Spleen (tissue), 11 donors: ENCODE data around the gene PPP1R16B. TPM values are rescaled to one million over a fixed set of nuclear protein-coding genes. Genes with fewer than 3 reads are reported as not detected.

ENCODE experiments used
- DNase-seq: peaks from one replicate; pipeline ENCODE4 v3.0.0-alpha.2; 2020
- H3K27ac ChIP-seq, 8 donors: fragments of 200-600 bp; sonication (generic) in 7 of 8; 1 replicate in 4 of 8; 2 replicates in 4 of 8; pipeline versions ENCODE4 v1.5.0 to v1.8.0; 2016 to 2021; ENCODE audit warnings: inconsistent platforms in 4 of 8, mild to moderate bottlenecking in 4 of 8, moderate library complexity in 1 of 8
- H3K27me3 ChIP-seq, 7 donors: fragments of 200-600 bp; sonication (generic) in 6 of 7; replicated peaks in 1 of 7; 1 replicate in 4 of 7; 2 replicates in 3 of 7; pipeline versions ENCODE4 v1.5.0 to v1.8.0; 2016 to 2021; ENCODE audit warnings: inconsistent platforms in 3 of 7, mild to moderate bottlenecking in 1 of 7
- H3K36me3 ChIP-seq, 6 donors: fragments of 200-600 bp; sonication (generic) in 5 of 6; 1 replicate in 4 of 6; 2 replicates in 2 of 6; pipeline versions ENCODE4 v1.5.0 to v1.8.0; 2016 to 2021; ENCODE audit warnings: inconsistent platforms in 2 of 6
- H3K4me1 ChIP-seq, 6 donors: fragments of 200-600 bp; sonication (generic) in 5 of 6; 1 replicate in 3 of 6; 2 replicates in 3 of 6; pipeline versions ENCODE4 v1.5.0 to v1.8.0; 2016 to 2021; ENCODE audit warnings: inconsistent platforms in 3 of 6
- H3K4me3 ChIP-seq, 8 donors: fragments of 200-600 bp; sonication (generic) in 7 of 8; 1 replicate in 4 of 8; 2 replicates in 4 of 8; pipeline versions ENCODE4 v1.5.0 to v1.8.0; 2016 to 2021; ENCODE audit warnings: inconsistent platforms in 4 of 8, mild to moderate bottlenecking in 4 of 8, moderate library complexity in 2 of 8
- H3K9me3 ChIP-seq, 8 donors: fragments of 200-600 bp; sonication (generic) in 7 of 8; 1 replicate in 4 of 8; 2 replicates in 4 of 8; pipeline versions ENCODE4 v1.5.0 to v1.8.0; 2016 to 2021; ENCODE audit warnings: inconsistent platforms in 4 of 8
- CTCF ChIP-seq, 11 experiments: fragments of 200-600 bp in 7 of 11; fragments of 450-650 bp in 4 of 11; sonication (generic) in 4 of 11; IDR thresholded peaks in 8 of 11; conservative IDR thresholded peaks in 3 of 11; 1 replicate in 7 of 11; 2 replicates in 4 of 11; pipeline versions ENCODE4 v1.4.0 to v1.8.0; 2016 to 2021; ENCODE audit warnings: antibody characterized with exemption in 11 of 11, inconsistent platforms in 4 of 11, mild to moderate bottlenecking in 1 of 11
- POLR2A ChIP-seq, 3 donors: fragments of 450-650 bp; IDR thresholded peaks; one replicate each; pipeline ENCODE4 v1.5.1; 2017; ENCODE audit warnings: antibody characterized with exemption in 3 of 3, mild to moderate bottlenecking in 1 of 3
- POLR2AphosphoS5 ChIP-seq, 3 donors: sonication (generic); formaldehyde crosslinking; IDR thresholded peaks; one replicate each; pipeline ENCODE4 v1.5.1; 2017; ENCODE audit warnings: antibody characterized with exemption in 3 of 3
- WGBS, 5 donors: extraction: QIAGEN DNeasy Blood & Tissue Kit in 3 of 5; methylation state at CpG; one replicate each; pipeline versions ENCODE4 v1.1.5 to v1.1.7; 2013 to 2018; 5-methylcytosine and 5-hydroxymethylcytosine counted together
- intact Hi-C: fragments of 100-400 bp; cut with DNase I; formaldehyde crosslinking; loops from one replicate; pipeline ENCODE4 v1.15.0; 2023; ENCODE audit warnings: low total_unique reads
- polyA plus RNA-seq, 3 donors: library from polyadenylated mRNA; stranded (reverse); fragments of 200-250 nt; gene quantifications; one replicate each; pipeline ENCODE4 v1.2.1, GENCODE V29; 2013
- total RNA-seq, 7 donors: library from RNA; depleted of rRNA in 3 of 7; stranded (reverse); fragments of >200 nt in 3 of 7; fragmentation: NEBNext Ultra II Directional in 4 of 7; extraction: Animal tissue kit (Norgen Biotek cat#: 25700) in 4 of 7; gene quantifications; one replicate each; pipeline versions ENCODE4 v1.1.0 to v1.2.1, GENCODE V29; 2016 to 2021
- donor health status: healthy with polysubstance abuse.
- donor health status: DM: no; HTN: no; CAD: no; lungs with moderate emphysema.
- donor health status: DM: no; HTN: no; CAD: no.
- donor health status: Bipolar disorder and iron deficiency.
- donor health status: healthy.
- donor health status: DM: no; HTN: no; CAD: no.
- donor health status: DM: yes; HTN: yes; CAD: no.

PPP1R16B gene
- total and polyA plus RNA-seq, 10 donors: 16.0 to 66.0 (median 43.1) TPM

- WGBS, 5 donors: 0 to 1% (median 1%) methylated on average over 32 to 70 of the region's 70 CpGs
- intact Hi-C loops: no loop called here
- H3K4me1 ChIP-seq: peaks cover 12 to 36% (median 20%) of the 10 kb centered on the region in 6 donors
- peak within 1 kb of the TSS; percentile 83 to 92 (median 90) for H3K27ac ChIP-seq
- TF ChIP-seq POLR2AphosphoS5 (IDR thresholded peaks at IDR 0.05): peak; percentile 80 to 91 (median 87)
- peak in 8 of 11 experiments; percentile 5 to 42 (median 28) for TF ChIP-seq CTCF (IDR thresholded peaks at IDR 0.05 in 8 of 11, conservative IDR thresholded peaks at IDR 0.05 in 3 of 11)
- TF ChIP-seq POLR2A (IDR thresholded peaks at IDR 0.05): peak in 1 of 3 donors; percentile 66
- peaks cover 0 to 17% (median 0%) of the 10 kb centered on the region in 6 donors for H3K36me3 ChIP-seq
- H3K4me3 ChIP-seq: peak within 1 kb of the TSS; percentile 86 to 100 (median 96)
- no peaks in the 10 kb centered on the region for H3K9me3 ChIP-seq
- H3K27me3 ChIP-seq: no peaks in the 10 kb centered on the region
- DNase-seq: peak; percentile 100
Observed at GRCh38 chr20:38962044-38962927, 156.8 kb downstream of the PPP1R16B start, which contains the start of gene DHX35. Gene DHX35 (plus strand): TSS chr20:38962344. CDS start chr20:38962368, 24 bp downstream.

- intact Hi-C loops: no loop called here
- H3K27me3 ChIP-seq: no peaks in the 10 kb centered on the region
- peak overlapping the region in 7 of 8 donors; percentile 83 to 91 (median 90) for H3K27ac ChIP-seq
- TF ChIP-seq POLR2AphosphoS5 (IDR thresholded peaks at IDR 0.05) (no peak), POLR2A (IDR thresholded peaks at IDR 0.05) (no peak), CTCF (IDR thresholded peaks at IDR 0.05 in 8 of 11, conservative IDR thresholded peaks at IDR 0.05 in 3 of 11) (no peak)
- 2 to 4% (median 3%) methylated on average over 5 of the region's 5 CpGs for WGBS, 5 donors
- H3K9me3 ChIP-seq: no peaks in the 10 kb centered on the region
- H3K4me1 ChIP-seq: peaks cover 12 to 36% (median 20%) of the 10 kb centered on the region in 6 donors
- H3K36me3 ChIP-seq: peaks cover 0 to 23% (median 0%) of the 10 kb centered on the region in 6 donors
- peak overlapping the region; percentile 86 to 100 (median 96) for H3K4me3 ChIP-seq
- DNase-seq: no peak
Observed at GRCh38 chr20:38962928-38963401, 157.5 kb downstream of the PPP1R16B start.

GRCh38 chr20:38963745-38964144 is 158.2 kb downstream of the PPP1R16B start:
- TF ChIP-seq POLR2A (IDR thresholded peaks at IDR 0.05) (no peak), POLR2AphosphoS5 (IDR thresholded peaks at IDR 0.05) (no peak), CTCF (IDR thresholded peaks at IDR 0.05 in 8 of 11, conservative IDR thresholded peaks at IDR 0.05 in 3 of 11) (no peak)
- intact Hi-C loops: no loop called here
- no peaks in the 10 kb centered on the region for H3K27me3 ChIP-seq

GRCh38 chr20:38965264-38965663 is 159.8 kb downstream of the PPP1R16B start:
- H3K9me3 ChIP-seq: no peaks in the 10 kb centered on the region

More at GRCh38 chr20:38963745-38964144, 158.2 kb downstream of the PPP1R16B start:
- Histone ChIP-seq H3K4me3 (no peak overlapping the region), H3K36me3 (peaks cover 0 to 31% (median 0%) of the 10 kb centered on the region in 6 donors), H3K4me1 (peaks cover 12 to 36% (median 20%) of the 10 kb centered on the region in 6 donors), H3K9me3 (no peaks in the 10 kb centered on the region), H3K27ac (no peak overlapping the region)
- no peak for DNase-seq

More at GRCh38 chr20:38965264-38965663, 159.8 kb downstream of the PPP1R16B start:
- Histone ChIP-seq H3K27me3 (no peaks in the 10 kb centered on the region), H3K4me3 (no peak overlapping the region), H3K4me1 (peaks cover 12 to 36% (median 20%) of the 10 kb centered on the region in 6 donors), H3K27ac (no peak overlapping the region), H3K36me3 (peaks cover 0 to 46% (median 13%) of the 10 kb centered on the region in 6 donors)
- DNase-seq: no peak
- TF ChIP-seq CTCF (IDR thresholded peaks at IDR 0.05 in 8 of 11, conservative IDR thresholded peaks at IDR 0.05 in 3 of 11) (no peak), POLR2A (IDR thresholded peaks at IDR 0.05) (no peak), POLR2AphosphoS5 (IDR thresholded peaks at IDR 0.05) (no peak)
- intact Hi-C loops: no loop called here
